CD4-positive, alpha-beta T cell treated with Interleukin-21 for 1 hour (primary cell): Measurements from ENCODE around the gene PRAC2.
A peak's percentile ranks its signal among the peaks of the same experiment; 100 is the strongest.
"Not testable (repeated sequence)": the region's sequence is repeated elsewhere in the genome, so short reads cannot be mapped to it uniquely, and the experiment has no call there.

Source experiments
- DNase-seq: peaks from one replicate; pipeline ENCODE4 v3.0.0-alpha.2; 2020

Gene PRAC2

DNA sequence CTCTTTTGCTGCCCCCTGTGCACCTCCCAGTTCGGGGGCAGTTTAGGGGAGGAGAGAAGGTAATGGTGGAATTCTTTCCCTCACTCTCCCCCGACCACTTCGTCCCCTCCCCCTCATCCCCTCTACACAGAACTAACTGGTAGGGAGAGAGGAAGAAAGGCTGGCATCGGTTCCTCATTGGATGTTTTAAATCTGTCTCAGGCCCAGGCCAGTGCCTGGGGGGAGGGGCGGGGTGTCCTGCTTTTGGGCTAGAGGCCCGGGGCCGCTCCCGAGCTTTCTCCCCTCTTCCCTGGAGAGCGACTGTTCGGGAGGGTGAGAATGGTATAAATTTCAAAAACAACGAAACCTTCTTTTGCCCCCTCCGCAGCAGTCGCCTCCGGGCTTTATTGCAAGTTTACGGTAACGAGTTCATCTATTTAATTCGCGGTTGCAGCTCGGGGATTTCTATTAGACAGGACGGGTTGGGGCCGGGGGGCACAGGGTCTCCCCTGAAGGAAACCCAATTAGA is at the start of gene PRAC2:
TSS of gene PRAC2 (plus strand) at position 271 of the 508 bp plus-strand sequence. CDS start 1,226 bp downstream, outside the sequence.
- DNase-seq = no peak

GRCh38 chr17:48676963-48677558 is 45.9 kb upstream of the PRAC2 start:
- no peak for DNase-seq

DNA sequence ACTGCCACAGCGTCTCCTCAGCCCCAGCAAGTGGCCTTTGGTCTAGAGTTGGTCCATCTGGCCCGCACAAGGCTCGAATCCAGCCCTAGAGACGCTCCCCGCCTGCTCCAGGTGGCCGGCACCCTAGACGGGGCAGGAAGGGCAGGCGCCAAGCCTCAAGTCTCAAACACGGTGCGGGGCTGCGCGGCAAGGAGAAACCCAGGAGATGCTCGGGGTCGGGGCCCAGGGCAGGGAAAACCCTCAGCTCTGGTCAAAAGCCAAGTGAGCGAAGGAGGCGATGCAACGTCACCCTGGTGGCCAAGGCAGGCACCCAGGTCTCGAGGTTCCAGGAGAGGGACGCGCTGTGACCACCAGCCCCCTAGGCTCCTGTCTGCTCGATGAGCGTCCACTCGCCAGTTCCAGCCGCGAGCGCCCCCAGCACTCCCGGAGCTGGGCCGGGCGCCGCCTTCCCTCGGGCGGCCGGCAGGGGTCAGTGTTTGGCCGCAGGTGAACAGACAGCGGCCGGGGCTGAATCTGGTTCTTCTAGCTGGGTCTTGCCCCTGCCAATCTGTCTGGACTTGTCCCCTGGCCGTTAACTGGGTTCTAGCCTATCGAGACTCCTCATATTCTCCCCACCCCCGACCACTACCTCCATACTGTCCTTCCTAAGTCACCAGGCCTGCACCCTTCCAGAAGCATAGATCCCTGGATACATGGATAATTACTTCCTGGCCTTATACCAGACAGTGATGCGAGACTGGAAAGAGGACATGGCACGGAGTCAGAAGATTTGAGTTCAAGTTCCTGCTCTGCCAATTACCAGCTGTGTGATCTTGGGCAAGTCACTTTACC is 44.6 kb upstream of the PRAC2 start:
- peak; percentile 70 for DNase-seq

DNA sequence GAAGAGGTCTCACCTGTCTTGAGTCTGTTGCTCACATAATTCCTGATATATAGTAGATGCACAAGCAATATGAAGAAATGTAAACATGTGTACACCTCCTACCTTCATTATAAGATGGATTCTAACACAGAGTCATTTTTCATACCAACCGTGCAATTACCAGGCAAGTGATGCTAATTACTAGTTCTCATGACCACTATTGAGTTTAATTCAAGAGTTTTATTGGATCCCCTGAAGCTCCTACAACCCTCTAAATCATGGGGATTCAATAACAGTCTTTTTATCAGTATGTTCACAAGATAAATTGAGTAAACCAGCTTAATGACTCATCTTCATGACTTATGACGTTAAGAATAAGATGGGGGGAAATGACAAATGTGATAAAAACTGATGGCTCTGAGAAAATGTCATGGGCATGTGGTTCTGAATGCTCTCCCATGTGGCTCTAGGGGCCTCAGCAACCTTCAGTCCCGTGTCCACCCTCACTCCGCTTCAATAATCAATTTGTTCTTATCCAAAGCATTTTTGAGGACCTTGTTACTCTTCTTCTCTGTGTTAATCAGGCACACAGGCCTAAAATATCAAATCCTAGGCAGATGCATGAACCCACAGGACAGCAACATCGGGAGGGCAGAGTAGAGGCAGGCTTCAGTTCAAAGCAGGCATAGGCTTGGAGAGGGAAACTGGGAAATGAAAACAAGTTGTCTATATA is 43.4 kb upstream of the PRAC2 start:
- DNase-seq = no peak

- DNase-seq = no peak
Observed at GRCh38 chr17:48681609-48682008, 41.4 kb upstream of the PRAC2 start.

DNA sequence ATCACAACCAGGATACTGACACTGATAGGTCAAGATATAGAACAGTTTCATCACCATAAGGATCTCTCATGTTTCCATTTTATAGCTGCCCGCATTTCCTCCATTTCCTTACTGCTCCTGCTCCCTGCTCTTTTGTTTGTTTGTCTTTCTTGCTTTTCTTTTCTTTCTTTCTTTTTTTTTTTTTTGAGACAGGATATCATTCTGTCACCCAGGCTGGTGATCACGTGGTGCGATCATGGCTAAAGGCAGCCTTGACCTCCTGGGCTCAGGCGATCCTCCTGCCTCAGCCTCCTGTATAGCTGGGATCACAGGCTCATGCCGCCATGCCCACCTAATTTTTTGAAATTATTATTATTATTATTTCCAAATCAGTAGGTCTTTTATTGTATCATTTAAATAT is 32.3 kb upstream of the PRAC2 start:
- DNase-seq = no peak

DNA sequence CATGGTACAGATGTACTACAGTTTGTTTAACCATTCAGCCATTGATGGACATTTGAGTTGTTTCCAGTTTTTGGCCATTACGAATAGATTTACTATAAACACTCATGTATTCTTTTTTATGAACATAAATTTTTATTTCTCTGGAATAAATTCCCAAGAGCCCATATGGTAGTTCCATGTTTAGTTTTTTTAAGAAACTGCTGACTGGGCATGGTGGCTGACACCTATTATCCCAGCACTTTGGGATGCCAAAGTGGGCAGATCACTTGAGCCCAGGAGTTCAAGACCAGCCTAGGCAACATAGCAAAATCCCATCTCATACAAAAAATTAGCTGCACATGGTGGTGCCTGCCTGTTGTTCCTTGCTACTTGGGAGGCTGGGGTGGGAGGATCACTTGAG is 30.9 kb upstream of the PRAC2 start:
- DNase-seq = no peak

DNA sequence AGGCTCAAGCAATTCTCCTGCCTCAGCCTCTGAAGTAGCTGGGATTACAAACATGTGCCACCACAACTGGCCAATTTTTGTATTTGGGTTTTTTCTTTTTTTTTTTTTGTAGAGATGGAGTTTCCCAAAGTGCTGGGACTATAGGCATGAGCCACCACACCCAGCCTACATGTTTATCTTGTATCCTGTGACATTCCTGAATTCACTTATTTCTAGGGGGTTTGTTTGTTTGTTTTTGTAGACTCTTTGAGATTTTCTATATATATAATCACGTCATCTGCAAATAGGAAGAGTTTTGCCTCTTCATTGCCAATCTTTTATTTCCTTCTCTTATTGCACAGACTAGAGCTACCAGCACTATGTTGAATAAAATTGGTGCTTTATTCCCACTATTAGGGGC is 29.8 kb upstream of the PRAC2 start:
- no peak for DNase-seq

DNA sequence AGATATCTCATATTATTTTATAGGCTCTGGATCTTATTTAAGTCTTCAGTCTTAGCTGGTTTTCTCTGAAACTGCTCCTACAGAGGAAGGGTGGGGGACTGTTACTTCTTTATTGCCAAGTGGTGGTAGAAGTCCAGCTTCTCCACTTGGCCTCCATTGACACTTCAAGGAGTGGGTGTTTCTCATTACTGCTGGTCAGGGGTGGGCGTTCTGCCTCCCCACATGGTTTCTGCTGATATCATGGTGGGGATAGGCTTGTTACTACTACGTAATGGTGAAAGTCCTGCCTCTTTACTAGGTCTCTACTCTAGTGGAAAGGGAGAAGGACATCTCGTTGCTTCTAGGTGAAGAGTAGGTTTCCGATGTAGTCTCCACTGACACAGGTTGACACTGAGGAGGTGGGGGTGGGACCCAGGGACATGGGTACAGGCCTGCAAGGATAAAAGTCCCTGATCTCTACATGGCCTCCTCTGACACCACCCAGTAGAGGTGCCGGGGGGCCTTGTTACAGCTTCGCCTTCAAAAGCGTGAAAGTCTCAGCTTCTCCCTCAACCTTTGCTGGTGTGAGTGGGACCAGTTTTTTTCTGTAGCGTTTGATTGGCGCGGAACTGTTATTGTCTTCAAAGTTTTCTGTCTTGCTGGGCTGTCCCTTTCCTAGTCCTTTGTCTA is 21.0 kb upstream of the PRAC2 start:
- DNase-seq = no peak

DNA sequence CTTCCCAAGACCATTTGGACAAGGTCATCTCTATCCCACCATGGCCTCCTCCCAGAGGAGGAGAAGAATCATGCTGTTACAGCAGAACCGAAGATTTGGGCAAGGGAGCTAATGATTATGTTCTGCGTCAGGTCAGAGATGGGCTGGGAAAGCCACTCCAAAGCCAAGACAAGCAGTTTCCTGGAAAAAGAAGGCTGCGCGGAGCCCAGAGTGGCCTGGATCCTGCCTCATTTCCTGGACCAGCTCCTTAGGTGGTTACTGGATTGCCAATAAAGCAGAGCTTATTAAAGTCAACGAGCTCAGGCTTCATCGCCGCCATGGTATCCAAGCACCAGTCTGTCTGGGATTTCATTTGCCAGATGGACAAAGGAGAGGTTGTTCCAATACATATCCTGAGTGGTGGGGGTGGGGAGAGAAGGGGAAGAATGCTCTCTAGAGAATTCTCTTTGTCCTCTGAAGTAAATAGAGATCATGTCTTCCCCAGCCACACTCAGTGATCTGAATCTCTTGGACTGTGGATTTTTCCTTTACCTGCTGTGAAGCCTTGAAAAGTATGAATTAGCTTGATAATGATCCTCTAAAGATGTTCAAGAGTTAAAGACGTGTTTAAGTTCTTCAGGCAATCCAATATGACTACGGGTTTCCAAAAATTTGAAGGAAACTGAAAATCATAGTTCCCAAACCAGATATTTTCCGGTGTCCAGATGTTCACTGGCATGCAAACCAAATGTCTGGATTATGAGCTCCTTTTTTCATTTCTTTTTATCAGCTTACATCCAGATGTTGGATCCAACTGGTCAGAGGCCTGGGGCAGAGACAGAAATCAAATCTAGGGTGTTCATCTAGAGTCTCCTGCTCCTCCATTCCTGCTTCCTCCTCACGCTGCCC is 18.4 kb upstream of the PRAC2 start:
- no peak for DNase-seq

DNA sequence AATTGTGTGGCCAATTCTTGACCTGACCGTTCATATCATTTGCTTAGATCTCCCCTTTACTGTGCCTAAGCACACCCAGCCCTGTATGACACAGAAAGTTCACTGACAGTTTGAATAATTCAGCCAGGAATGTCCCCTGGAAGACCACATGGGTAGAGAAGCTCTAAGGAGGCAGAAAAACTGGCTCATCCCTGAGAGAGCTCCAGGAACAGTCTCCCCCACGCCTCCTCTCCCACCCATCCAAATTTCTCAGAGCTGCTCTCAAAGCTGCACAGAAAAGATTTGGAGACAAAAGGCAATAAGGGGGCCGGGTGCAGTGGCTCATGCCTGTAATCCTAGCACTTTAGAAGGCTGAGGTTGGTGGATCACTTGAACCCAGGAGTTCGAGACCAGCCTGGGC is 11.9 kb upstream of the PRAC2 start:
- DNase-seq = no peak

DNA sequence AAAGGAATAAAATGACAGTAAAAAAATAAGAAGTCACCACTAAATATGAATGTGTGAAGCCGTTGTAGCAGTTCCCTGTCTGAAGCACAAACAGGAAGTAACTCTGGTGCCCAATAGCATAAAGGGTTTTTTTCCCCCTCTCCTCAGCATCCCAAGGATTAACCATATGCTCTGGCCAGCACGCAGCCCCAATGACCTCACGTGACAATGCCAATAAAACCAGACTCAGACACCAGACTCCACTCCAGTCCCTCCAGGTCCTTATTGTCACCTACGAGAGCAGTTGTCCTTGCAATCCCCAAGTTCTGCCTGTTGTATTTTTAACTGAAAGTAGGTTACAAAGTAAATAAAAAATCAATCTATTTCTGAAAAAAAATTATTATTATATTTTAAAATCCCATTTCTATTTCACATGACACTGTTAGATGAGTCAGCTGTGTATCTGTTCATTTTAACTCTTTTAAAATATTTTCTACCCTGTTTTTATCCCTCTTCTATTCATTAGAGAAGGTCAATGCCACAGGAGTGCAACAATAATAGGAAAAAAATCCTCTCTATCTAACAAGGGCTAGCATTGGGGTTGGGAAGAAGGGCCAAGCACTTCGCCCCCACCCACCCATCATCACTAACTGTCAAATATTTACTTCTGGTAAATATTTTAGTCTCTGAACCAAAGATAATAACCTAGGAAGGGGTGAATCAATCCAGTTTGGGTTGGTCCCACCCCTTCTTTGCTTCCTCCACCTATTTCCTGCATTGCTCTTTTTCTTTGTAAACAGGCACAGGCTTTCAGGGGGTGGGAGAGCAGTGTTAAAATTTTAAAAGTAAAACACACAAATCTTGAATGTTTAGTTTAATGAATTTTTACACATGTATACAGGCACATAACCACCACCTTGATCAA is 7.2 kb upstream of the PRAC2 start:
- DNase-seq = no peak

DNA sequence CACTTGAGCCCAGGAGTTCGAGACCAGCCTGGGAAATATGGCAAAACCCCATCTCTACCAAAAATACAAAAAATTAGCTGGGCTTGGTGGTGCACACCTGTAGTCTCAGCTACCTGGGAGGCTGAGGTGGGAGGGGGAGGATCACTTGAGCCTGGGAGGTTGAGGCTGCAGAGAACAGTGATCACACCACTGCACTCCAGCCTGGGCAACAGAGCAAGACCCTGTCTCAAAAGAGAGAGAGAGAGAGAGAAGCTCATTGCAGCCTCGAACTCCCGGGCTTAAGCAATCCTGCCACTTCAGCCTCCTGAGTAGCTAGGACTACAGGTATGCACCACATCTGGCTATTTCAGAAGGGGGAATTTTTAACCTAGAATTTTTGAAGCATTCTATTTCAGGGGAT is 6.4 kb upstream of the PRAC2 start:
- not testable (repeated sequence) for DNase-seq

GRCh38 chr17:48717367-48718226 is 5.4 kb upstream of the PRAC2 start:
- DNase-seq = no peak

DNA sequence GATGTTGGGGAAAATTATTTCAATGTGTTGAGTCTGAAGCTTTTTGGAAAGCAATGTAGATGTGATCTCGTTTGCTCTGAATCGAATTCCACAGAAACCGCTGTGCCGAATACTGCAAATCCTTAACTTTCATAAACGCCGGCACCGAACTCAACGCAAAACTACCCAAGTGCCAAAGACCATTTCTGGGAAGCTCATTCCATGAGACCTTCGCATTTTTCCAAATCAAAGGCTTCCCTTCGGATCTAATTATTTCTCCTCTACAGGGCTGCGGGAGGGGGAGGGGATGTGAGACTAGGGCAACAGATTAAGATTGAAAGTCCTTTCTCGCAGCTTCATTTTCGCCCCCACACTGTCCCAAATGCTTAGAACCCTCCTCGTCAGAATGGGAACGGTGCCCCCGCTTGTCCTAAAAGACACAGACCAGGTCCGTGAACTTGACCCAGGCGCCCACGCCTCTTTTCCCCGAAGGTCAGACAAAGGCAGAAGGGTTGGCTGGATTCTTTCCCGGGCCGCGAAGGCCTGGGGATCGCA is 4.7 kb upstream of the PRAC2 start:
- DNase-seq = no peak

GRCh38 chr17:48718761-48719641 is 4.0 kb upstream of the PRAC2 start:
- no peak for DNase-seq

DNA sequence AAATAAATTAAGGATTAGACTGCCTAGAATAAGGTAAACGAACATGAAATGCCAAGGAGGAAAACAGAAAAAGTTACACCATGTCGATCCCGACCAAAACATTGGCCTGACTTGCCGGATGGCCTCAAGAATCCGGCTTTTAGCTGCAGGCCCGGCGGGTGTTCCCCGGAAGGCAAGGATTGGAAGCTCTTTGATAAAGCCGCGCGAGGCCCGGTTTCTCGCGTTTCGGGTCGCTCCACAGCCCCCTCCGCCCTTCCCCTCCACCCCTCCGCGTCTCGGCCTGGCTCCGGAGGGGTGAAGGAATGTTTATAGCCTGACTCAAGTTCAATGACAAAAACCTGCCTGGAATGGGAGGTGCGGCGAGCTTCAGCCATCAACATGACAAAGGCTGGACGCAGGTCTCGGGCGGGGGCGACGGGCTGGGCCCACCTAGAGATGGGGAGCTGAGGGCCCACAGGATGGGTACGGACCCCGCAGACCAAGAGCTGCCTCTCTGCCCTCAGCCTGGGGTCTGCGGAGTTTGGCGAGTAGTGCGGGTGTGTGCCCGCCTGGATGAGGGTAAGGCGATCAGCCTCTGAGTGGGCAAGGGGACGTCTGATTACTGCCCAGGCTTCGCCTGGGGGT is 3.2 kb upstream of the PRAC2 start:
- no peak for DNase-seq
